K562 (cell line): ENCODE measurements around the gene RASGRP2. TPM values are rescaled to one million over a fixed set of nuclear protein-coding genes. Genes with fewer than 3 reads are reported as not detected.

Source experiments
- KDM5B ChIP-seq: fragments of 200-600 bp; sonication (generic); IDR thresholded peaks from 2 replicates; pipeline ENCODE4 v1.6.1; 2012; ENCODE audit warnings: low read depth, mild to moderate bottlenecking, moderate library complexity, low read length, control low read depth, inconsistent platforms; ENCODE audit not compliant: insufficient replicate concordance
- MTA3 ChIP-seq: fragments of 450-650 bp; formaldehyde crosslinking; IDR thresholded peaks from 2 replicates; pipeline ENCODE4 v1.6.1; 2017; ENCODE audit warnings: mild to moderate bottlenecking, borderline replicate concordance
- SOX6 ChIP-seq: fragments of 450-650 bp; IDR thresholded peaks from 2 replicates; pipeline ENCODE4 v1.6.1; 2014; ENCODE audit warnings: mild to moderate bottlenecking
- polyA plus RNA-seq, 8 experiments: library from polyadenylated mRNA; depleted of rRNA in 4 of 8; stranded (reverse) in 5 of 8; unstranded in 3 of 8; fragments of >200 nt; fragmentation: Nextera tagmentation in 2 of 8; fragmentation: Illumina TruSeq in 1 of 8; extraction: Ambion mirVana in 2 of 8; extraction: Trizol in 1 of 8; gene quantifications; 2 replicates each; pipeline versions ENCODE4 v1.2.1 to v1.2.3, GENCODE V29; 2011 to 2014; ENCODE audit warnings: inconsistent platforms in 1 of 8, missing spikeins in 1 of 8
- total RNA-seq, 7 experiments: library from RNA; depleted of rRNA in 6 of 7; stranded (reverse); fragments of >200 nt in 6 of 7; fragmentation: Illumina TruSeq in 2 of 7; extraction: Trizol in 2 of 7; gene quantifications; 2 replicates each; pipeline versions ENCODE4 v1.2.1 to v1.2.3, GENCODE V29; 2011 to 2021; ENCODE audit warnings: low replicate concordance in 1 of 7
- TF ChIP-seq, protein P1 (sequence below): fragments of 250-450 bp; sonication (Bioruptor Pico); IDR thresholded peaks from 2 replicates; pipeline ENCODE4 v1.4.0; 2020
- TF ChIP-seq, protein P2 (sequence below): fragments of 200-800 bp; sonication (Bioruptor generic); IDR thresholded peaks from 2 replicates; pipeline ENCODE4 v1.6.1; 2017; ENCODE audit warnings: missing genetic modification characterization, missing compliant biosample characterization
- TF ChIP-seq, protein P3 (sequence below), 2 experiments: fragments of 450-650 bp in 1 of 2; sonication (generic) in 1 of 2; formaldehyde crosslinking in 1 of 2; IDR thresholded peaks; 2 replicates each; pipeline versions ENCODE4 v1.7.1 to v1.9.0; 2016 to 2022; ENCODE audit warnings: inconsistent platforms in 1 of 2, mild to moderate bottlenecking in 1 of 2, missing genetic modification reagents in 1 of 2

RASGRP2 gene
- total and polyA plus RNA-seq, 9 of the 15 experiments (the other 6 are each of a cell fraction or from before 2014, with no cell fraction given) = 0.87 to 22.7 (median 5.5) TPM

DNA sequence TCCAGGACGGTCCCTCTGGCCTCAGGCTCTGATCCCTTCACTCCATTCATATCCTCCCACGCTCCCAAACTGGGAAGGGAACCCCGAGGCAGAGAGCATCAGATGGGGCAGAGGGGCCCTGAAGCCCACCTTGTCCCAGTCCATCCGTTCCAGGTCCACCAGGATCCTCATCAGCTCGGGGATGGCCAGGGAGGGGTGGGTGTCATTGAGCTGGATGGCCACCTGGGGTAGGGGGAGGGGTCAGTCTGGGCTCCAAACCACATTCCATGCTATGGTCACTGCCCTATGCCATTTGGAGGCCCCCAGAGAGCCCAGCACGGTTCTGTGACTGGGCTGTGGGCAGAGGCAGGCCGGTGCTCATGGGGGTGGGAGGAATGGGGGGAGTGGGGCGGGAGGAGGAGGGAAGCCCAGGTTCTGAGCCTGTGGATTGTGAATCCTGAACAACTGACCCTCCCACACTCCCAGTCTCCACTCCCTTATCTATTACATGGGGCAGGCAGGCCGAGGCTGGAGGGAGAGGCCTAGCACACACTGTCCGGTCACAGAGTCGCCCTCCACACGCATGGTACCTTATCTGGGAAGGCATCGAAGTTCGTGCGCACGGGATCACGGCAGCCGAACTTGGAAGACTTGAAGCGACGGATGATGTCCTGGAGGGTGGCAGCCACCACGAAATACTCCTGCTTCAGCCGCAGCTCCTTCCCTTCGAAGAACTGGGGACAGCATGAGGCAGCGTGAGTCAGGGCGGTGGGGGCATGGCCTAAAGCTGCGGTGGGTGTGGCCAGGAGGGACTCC, 10.4 kb upstream of the RASGRP2 start (continued):
- TF ChIP-seq, protein P1, sequence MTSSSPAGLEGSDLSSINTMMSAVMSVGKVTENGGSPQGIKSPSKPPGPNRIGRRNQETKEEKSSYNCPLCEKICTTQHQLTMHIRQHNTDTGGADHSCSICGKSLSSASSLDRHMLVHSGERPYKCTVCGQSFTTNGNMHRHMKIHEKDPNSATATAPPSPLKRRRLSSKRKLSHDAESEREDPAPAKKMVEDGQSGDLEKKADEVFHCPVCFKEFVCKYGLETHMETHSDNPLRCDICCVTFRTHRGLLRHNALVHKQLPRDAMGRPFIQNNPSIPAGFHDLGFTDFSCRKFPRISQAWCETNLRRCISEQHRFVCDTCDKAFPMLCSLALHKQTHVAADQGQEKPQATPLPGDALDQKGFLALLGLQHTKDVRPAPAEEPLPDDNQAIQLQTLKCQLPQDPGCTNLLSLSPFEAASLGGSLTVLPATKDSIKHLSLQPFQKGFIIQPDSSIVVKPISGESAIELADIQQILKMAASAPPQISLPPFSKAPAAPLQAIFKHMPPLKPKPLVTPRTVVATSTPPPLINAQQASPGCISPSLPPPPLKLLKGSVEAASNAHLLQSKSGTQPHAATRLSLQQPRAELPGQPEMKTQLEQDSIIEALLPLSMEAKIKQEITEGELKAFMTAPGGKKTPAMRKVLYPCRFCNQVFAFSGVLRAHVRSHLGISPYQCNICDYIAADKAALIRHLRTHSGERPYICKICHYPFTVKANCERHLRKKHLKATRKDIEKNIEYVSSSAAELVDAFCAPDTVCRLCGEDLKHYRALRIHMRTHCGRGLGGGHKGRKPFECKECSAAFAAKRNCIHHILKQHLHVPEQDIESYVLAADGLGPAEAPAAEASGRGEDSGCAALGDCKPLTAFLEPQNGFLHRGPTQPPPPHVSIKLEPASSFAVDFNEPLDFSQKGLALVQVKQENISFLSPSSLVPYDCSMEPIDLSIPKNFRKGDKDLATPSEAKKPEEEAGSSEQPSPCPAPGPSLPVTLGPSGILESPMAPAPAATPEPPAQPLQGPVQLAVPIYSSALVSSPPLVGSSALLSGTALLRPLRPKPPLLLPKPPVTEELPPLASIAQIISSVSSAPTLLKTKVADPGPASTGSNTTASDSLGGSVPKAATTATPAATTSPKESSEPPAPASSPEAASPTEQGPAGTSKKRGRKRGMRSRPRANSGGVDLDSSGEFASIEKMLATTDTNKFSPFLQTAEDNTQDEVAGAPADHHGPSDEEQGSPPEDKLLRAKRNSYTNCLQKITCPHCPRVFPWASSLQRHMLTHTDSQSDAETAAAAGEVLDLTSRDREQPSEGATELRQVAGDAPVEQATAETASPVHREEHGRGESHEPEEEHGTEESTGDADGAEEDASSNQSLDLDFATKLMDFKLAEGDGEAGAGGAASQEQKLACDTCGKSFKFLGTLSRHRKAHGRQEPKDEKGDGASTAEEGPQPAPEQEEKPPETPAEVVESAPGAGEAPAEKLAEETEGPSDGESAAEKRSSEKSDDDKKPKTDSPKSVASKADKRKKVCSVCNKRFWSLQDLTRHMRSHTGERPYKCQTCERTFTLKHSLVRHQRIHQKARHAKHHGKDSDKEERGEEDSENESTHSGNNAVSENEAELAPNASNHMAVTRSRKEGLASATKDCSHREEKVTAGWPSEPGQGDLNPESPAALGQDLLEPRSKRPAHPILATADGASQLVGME = no peak
- TF ChIP-seq, protein P2, sequence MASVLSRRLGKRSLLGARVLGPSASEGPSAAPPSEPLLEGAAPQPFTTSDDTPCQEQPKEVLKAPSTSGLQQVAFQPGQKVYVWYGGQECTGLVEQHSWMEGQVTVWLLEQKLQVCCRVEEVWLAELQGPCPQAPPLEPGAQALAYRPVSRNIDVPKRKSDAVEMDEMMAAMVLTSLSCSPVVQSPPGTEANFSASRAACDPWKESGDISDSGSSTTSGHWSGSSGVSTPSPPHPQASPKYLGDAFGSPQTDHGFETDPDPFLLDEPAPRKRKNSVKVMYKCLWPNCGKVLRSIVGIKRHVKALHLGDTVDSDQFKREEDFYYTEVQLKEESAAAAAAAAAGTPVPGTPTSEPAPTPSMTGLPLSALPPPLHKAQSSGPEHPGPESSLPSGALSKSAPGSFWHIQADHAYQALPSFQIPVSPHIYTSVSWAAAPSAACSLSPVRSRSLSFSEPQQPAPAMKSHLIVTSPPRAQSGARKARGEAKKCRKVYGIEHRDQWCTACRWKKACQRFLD (CRISPR knock-in tag) = no peak
- TF ChIP-seq MTA3 (peak; percentile 43; the same call in 1 of the 2 replicates), SOX6 (no peak), KDM5B (peak; percentile 57)
- TF ChIP-seq, protein P3, sequence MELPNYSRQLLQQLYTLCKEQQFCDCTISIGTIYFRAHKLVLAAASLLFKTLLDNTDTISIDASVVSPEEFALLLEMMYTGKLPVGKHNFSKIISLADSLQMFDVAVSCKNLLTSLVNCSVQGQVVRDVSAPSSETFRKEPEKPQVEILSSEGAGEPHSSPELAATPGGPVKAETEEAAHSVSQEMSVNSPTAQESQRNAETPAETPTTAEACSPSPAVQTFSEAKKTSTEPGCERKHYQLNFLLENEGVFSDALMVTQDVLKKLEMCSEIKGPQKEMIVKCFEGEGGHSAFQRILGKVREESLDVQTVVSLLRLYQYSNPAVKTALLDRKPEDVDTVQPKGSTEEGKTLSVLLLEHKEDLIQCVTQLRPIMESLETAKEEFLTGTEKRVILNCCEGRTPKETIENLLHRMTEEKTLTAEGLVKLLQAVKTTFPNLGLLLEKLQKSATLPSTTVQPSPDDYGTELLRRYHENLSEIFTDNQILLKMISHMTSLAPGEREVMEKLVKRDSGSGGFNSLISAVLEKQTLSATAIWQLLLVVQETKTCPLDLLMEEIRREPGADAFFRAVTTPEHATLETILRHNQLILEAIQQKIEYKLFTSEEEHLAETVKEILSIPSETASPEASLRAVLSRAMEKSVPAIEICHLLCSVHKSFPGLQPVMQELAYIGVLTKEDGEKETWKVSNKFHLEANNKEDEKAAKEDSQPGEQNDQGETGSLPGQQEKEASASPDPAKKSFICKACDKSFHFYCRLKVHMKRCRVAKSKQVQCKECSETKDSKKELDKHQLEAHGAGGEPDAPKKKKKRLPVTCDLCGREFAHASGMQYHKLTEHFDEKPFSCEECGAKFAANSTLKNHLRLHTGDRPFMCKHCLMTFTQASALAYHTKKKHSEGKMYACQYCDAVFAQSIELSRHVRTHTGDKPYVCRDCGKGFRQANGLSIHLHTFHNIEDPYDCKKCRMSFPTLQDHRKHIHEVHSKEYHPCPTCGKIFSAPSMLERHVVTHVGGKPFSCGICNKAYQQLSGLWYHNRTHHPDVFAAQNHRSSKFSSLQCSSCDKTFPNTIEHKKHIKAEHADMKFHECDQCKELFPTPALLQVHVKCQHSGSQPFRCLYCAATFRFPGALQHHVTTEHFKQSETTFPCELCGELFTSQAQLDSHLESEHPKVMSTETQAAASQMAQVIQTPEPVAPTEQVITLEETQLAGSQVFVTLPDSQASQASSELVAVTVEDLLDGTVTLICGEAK (IDR thresholded peaks at IDR 0.05) = no peak
- TF ChIP-seq, protein P3 (CRISPR knock-in tag; IDR thresholded peaks at IDR 0.05) = no peak
